SK-N-SH treated with all-trans-retinoic acid at 6 μM for 48 hours (cell line): Measurements from ENCODE around the gene BAIAP2L1.

Experiments used
- ESRRG ChIP-seq: fragments of 250-450 bp; sonication (Bioruptor Pico); IDR thresholded peaks from 2 replicates; pipeline ENCODE4 v1.6.1; 2021; ENCODE audit warnings: mild to moderate bottlenecking
- RARB ChIP-seq: fragments of 250-450 bp; sonication (Bioruptor Pico); IDR thresholded peaks from 2 replicates; pipeline ENCODE4 v1.8.0; 2021; ENCODE audit warnings: mild to moderate bottlenecking, moderate library complexity
- TCF4 ChIP-seq: fragments of 250-450 bp; sonication (Bioruptor Pico); IDR thresholded peaks from 2 replicates; pipeline ENCODE4 v1.8.0; 2021; ENCODE audit warnings: mild to moderate bottlenecking, moderate library complexity, borderline replicate concordance
- ZFP30 ChIP-seq: fragments of 450-650 bp; formaldehyde crosslinking; IDR thresholded peaks from 2 replicates; pipeline ENCODE4 v1.5.0; 2022; ENCODE audit warnings: mild to moderate bottlenecking, moderate library complexity
- ZNF70 ChIP-seq: fragments of 450-650 bp; formaldehyde crosslinking; IDR thresholded peaks from 2 replicates; pipeline ENCODE4 v1.5.0; 2020; ENCODE audit warnings: mild to moderate bottlenecking, moderate library complexity
- TF ChIP-seq, protein P1 (sequence below): fragments of 250-450 bp; sonication (Bioruptor Pico); IDR thresholded peaks from 2 replicates; pipeline ENCODE4 v1.8.0; 2021; ENCODE audit warnings: low read depth, mild to moderate bottlenecking, moderate library complexity, borderline replicate concordance

DNA sequence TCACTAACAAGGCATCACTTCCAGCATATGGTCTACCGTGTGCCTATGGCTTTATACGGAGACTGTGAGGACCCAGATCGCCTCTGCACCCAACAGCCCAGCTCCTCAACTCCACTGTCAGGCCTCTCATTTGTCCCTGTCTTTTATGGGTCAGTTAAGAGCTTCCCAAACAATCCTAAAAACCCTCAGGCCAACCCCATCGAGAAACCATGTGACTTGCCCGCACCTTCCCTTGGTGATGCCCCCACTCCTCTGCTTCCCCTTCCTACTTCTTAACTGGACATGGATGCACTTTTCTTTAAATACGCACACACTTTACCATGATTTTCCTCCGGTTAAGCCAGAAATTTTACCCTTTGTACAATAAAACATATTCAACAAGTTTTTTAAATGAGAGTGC, 46.8 kb downstream of the BAIAP2L1 start:
- no peak for TF ChIP-seq ESRRG
- no peak for TF ChIP-seq ZNF70 (CRISPR knock-in tag)
- no peak for TF ChIP-seq RARB (CRISPR knock-in tag)
- TF ChIP-seq TCF4 (CRISPR knock-in tag): no peak
- no peak for TF ChIP-seq ZFP30 (CRISPR knock-in tag)
- TF ChIP-seq, protein P1, sequence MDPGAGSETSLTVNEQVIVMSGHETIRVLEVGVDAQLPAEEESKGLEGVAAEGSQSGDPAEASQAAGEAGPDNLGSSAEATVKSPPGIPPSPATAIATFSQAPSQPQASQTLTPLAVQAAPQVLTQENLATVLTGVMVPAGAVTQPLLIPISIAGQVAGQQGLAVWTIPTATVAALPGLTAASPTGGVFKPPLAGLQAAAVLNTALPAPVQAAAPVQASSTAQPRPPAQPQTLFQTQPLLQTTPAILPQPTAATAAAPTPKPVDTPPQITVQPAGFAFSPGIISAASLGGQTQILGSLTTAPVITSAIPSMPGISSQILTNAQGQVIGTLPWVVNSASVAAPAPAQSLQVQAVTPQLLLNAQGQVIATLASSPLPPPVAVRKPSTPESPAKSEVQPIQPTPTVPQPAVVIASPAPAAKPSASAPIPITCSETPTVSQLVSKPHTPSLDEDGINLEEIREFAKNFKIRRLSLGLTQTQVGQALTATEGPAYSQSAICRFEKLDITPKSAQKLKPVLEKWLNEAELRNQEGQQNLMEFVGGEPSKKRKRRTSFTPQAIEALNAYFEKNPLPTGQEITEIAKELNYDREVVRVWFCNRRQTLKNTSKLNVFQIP (CRISPR knock-in tag): no peak
